Cardiac muscle cell (in vitro differentiated cells and primary cell): ENCODE data around the gene TPP2. TPM values are rescaled to one million over a fixed set of nuclear protein-coding genes. Genes with fewer than 3 reads are reported as not detected.

Experiments used
- DNase-seq, 2 donors: peaks; one replicate each; pipeline versions ENCODE4 v3.0.0 to v3.0.0-alpha.2; 2010 to 2017; ENCODE audit warnings: low read depth in 1 of 2, low spot score in 1 of 2
- H3K27ac ChIP-seq: fragments of 200-600 bp; sonication (generic); 2 replicates; pipeline ENCODE4 v1.5.1; 2016
- H3K27me3 ChIP-seq: fragments of 200-600 bp; sonication (generic); 2 replicates; pipeline ENCODE4 v1.6.0; 2016; ENCODE audit warnings: control low read depth
- H3K36me3 ChIP-seq: fragments of 200-600 bp; sonication (generic); 2 replicates; pipeline ENCODE4 v1.5.1; 2016; ENCODE audit warnings: control low read depth
- H3K4me1 ChIP-seq: fragments of 200-600 bp; sonication (generic); 2 replicates; pipeline ENCODE4 v1.8.1; 2017; ENCODE audit warnings: low read depth, mild to moderate bottlenecking, mixed run types
- H3K4me3 ChIP-seq: fragments of 200-600 bp; sonication (generic); 2 replicates; pipeline ENCODE4 v1.5.1; 2016; ENCODE audit warnings: mild to moderate bottlenecking
- H3K9me3 ChIP-seq: fragments of 200-600 bp; sonication (generic); 2 replicates; pipeline ENCODE4 v1.5.1; 2017; ENCODE audit warnings: low read depth, mild to moderate bottlenecking, control low read depth
- polyA plus RNA-seq: library from polyadenylated mRNA; unstranded; fragments of >200 nt; fragmentation: Nextera tagmentation; extraction: Ambion mirVana; gene quantifications from 2 replicates; pipeline ENCODE4 v1.2.1, GENCODE V29; 2016
- total RNA-seq: library from RNA; depleted of rRNA; stranded (reverse); fragments of >200 nt; gene quantifications from 2 replicates; pipeline ENCODE4 v1.2.3, GENCODE V29; 2016
- TF ChIP-seq, protein P1 (sequence below): IDR thresholded peaks from 2 replicates; pipeline ENCODE4 v1.5.1; 2012; ENCODE audit warnings: low read depth, mild to moderate bottlenecking, low read length

The TPP2 gene
- total and polyA plus RNA-seq, 2 experiments from 2014 or later: 19.3 to 30.6 TPM

DNA sequence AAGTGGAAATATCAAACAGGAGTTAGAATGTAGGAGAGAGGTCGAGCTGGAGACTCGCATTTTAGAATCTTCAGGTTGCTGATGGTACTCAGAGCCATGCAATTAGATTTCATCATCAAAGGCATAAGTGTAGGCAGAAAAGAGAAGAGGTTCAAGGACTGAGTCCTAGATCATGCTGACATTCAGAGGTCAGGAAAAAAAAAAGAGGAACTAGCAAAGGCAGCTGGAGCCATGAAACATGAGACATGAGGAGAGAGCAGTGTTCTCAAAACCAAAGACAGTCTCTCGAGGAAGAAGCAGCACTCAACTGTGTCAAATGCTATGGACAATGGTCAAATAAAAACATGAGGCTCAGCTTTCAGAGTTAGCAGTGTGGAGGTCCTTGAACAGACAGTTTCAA lies 12.4 kb upstream of the TPP2 start:
- no peaks in the 10 kb centered on the region for H3K36me3 ChIP-seq
- H3K9me3 ChIP-seq: no peaks in the 10 kb centered on the region
- H3K4me3 ChIP-seq: no peak overlapping the region
- no peak for DNase-seq
- TF ChIP-seq, protein P1, sequence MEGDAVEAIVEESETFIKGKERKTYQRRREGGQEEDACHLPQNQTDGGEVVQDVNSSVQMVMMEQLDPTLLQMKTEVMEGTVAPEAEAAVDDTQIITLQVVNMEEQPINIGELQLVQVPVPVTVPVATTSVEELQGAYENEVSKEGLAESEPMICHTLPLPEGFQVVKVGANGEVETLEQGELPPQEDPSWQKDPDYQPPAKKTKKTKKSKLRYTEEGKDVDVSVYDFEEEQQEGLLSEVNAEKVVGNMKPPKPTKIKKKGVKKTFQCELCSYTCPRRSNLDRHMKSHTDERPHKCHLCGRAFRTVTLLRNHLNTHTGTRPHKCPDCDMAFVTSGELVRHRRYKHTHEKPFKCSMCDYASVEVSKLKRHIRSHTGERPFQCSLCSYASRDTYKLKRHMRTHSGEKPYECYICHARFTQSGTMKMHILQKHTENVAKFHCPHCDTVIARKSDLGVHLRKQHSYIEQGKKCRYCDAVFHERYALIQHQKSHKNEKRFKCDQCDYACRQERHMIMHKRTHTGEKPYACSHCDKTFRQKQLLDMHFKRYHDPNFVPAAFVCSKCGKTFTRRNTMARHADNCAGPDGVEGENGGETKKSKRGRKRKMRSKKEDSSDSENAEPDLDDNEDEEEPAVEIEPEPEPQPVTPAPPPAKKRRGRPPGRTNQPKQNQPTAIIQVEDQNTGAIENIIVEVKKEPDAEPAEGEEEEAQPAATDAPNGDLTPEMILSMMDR: no peak
- H3K4me1 ChIP-seq: no peaks in the 10 kb centered on the region
- H3K27me3 ChIP-seq: no peaks in the 10 kb centered on the region
- H3K27ac ChIP-seq: no peak overlapping the region

DNA sequence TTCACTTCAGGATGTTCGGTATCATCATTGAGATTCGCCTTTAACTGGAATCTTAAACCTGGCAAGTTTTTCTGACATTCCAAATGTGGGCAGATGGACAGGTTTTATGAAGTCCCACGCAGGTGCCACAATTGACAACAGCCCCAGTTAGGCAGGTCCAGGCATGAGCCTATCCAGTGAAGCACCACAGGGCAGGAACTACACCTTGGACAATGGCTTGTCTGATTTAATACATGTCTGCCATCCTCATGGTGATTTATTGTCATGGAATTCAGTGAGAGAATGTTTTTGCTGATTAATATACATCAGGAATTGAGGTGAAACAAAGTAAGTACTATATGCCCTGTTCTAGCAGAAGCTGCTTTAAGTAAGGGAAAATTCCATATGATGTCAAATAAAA lies 10.2 kb upstream of the TPP2 start:
- H3K9me3 ChIP-seq: no peaks in the 10 kb centered on the region
- H3K36me3 ChIP-seq: no peaks in the 10 kb centered on the region
- TF ChIP-seq, protein P1: no peak
- no peaks in the 10 kb centered on the region for H3K4me1 ChIP-seq
- H3K27ac ChIP-seq: no peak overlapping the region
- H3K4me3 ChIP-seq: no peak overlapping the region
- no peak for DNase-seq
- no peaks in the 10 kb centered on the region for H3K27me3 ChIP-seq

DNA sequence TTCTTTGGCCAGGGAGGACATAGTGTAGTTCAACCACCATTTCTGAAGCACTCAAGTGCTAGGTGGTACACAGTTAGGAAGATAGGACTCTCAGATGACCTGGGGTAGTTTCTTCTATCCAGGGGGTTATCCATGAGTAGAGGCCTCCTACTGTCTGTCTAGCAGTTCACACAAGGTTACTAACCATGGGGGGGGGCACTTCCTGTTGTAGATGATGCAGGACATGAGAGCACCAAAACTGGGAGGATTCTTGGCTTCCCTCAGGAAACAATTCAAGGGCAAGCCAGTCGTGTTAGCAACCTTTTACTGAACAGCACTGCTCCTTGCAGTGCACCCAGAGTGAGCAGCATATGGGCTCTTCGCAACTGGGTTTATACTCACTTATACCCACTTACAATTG lies 8.9 kb upstream of the TPP2 start:
- no peak overlapping the region for H3K4me3 ChIP-seq
- H3K4me1 ChIP-seq: no peaks in the 10 kb centered on the region
- no peaks in the 10 kb centered on the region for H3K27me3 ChIP-seq
- peak in 1 of 2 donors; percentile 2 for DNase-seq
- H3K9me3 ChIP-seq: no peaks in the 10 kb centered on the region
- TF ChIP-seq, protein P1: no peak
- no peaks in the 10 kb centered on the region for H3K36me3 ChIP-seq
- no peak overlapping the region for H3K27ac ChIP-seq

DNA sequence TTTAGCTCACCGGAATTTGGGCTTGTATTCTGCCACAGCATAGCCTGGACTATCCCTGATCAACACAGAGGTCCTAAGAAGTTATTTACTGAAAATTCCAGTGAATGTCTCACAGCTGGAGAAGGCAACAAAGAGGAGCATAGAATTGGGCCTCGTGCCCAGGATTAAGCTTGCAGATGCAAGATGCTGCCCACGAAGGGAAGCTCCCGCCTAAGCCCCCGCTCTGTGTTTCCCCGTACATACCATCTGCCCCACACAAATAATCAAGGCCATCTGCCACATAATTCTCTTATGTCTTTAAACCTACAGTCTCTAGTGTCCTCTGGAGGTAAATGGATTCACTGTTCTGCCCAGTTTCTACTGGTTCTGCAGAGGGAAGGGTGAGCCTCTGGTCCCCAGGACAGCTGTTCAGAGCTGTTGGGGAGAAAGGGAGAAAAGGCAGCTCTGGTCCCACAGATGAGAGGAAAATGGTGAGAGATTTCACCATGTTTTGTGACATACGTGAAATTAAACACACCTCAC lies 7.4 kb upstream of the TPP2 start:
- no peak for DNase-seq
- Histone ChIP-seq H3K4me1 (no peaks in the 10 kb centered on the region), H3K36me3 (no peaks in the 10 kb centered on the region), H3K27me3 (no peaks in the 10 kb centered on the region), H3K27ac (no peak overlapping the region), H3K4me3 (no peak overlapping the region), H3K9me3 (no peaks in the 10 kb centered on the region)
- TF ChIP-seq, protein P1: no peak

DNA sequence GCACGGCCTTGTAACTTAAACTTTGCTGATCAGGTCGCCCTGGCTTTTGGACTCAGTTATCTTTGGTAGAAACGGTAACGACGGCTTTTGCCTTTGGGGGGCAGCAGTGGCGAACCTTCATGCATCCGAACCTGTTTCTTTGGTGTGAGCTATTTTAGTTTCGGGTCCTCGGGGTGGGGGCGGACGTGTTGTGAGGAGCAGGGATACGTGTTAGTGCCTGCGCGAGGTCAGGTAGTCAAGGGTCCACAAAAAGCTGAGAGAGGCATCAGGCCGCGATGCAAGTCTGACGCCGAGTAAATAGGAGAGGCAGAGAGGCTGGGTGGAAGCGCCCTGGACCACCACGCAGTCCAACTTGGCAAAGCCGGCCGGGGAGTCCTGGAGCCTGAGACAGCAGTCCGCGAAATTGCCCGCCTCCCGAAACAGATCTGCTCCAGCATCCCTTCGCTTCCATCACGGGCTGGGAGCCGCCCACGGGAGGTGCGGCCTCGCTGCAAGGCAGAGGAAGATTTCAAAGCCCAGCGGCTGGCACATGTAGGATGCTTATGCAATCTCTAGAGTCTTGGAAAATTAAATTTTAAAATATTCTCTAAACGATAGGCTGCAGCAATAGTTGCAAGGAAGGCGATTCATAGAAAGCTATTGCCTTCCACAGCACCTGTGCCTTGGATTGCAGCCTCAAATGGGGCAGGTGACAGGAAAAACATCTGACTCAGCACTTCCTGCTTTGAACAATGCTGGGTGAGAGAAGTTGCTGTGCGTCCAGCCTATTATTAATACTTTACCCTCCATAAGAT lies 4.6 kb upstream of the TPP2 start:
- DNase-seq: peak; percentile 77 to 78
- Histone ChIP-seq H3K4me3 (peak overlapping the region; percentile 39), H3K4me1 (no peaks in the 10 kb centered on the region), H3K27me3 (no peaks in the 10 kb centered on the region), H3K27ac (no peak overlapping the region), H3K36me3 (no peaks in the 10 kb centered on the region), H3K9me3 (no peaks in the 10 kb centered on the region)
- TF ChIP-seq, protein P1: peak; percentile 76
